HL-60 (cell line): ENCODE measurements around the gene ABCA6.

ENCODE experiments used
- DNase-seq, 2 experiments: peaks; one replicate each; pipeline ENCODE4 v3.0.0-alpha.2; 2010 to 2020; ENCODE audit warnings: low read depth in 1 of 2, low spot score in 1 of 2
- H3K27ac ChIP-seq: fragments of 250-450 bp; sonication (Bioruptor Pico); replicated peaks from 2 replicates; pipeline ENCODE4 v1.5.1; 2020; ENCODE audit warnings: mild to moderate bottlenecking, moderate library complexity
- H3K27me3 ChIP-seq: fragments of 250-450 bp; sonication (Bioruptor Pico); 2 replicates; pipeline ENCODE4 v1.5.1; 2021; ENCODE audit warnings: mild to moderate bottlenecking, moderate library complexity; ENCODE audit not compliant: insufficient read depth, poor library complexity, severe bottlenecking
- H3K4me3 ChIP-seq: replicated peaks from 2 replicates; pipeline ENCODE4 v1.5.1; 2011; ENCODE audit warnings: mild to moderate bottlenecking, control low read depth, low read length; ENCODE audit not compliant: insufficient read depth
- GABPA ChIP-seq: IDR thresholded peaks from 2 replicates; pipeline ENCODE4 v1.6.1; 2012; ENCODE audit warnings: low read depth
- POLR2AphosphoS5 ChIP-seq: IDR thresholded peaks from 2 replicates; pipeline ENCODE4 v1.6.1; 2012; ENCODE audit warnings: low read depth
- SPI1 ChIP-seq: IDR thresholded peaks from 2 replicates; pipeline ENCODE4 v1.6.1; 2012; ENCODE audit warnings: low read depth, mild to moderate bottlenecking, borderline replicate concordance
- TF ChIP-seq, protein P1 (sequence below): IDR thresholded peaks from one replicate; pipeline ENCODE4 v1.5.1; 2011; ENCODE audit warnings: low read length, control low read depth, inconsistent platforms; ENCODE audit not compliant: insufficient read depth
- TF ChIP-seq, protein P2 (sequence below): IDR thresholded peaks from 2 replicates; pipeline ENCODE4 v1.6.1; 2012; ENCODE audit warnings: low read depth; ENCODE audit not compliant: insufficient replicate concordance

Gene ABCA6

DNA sequence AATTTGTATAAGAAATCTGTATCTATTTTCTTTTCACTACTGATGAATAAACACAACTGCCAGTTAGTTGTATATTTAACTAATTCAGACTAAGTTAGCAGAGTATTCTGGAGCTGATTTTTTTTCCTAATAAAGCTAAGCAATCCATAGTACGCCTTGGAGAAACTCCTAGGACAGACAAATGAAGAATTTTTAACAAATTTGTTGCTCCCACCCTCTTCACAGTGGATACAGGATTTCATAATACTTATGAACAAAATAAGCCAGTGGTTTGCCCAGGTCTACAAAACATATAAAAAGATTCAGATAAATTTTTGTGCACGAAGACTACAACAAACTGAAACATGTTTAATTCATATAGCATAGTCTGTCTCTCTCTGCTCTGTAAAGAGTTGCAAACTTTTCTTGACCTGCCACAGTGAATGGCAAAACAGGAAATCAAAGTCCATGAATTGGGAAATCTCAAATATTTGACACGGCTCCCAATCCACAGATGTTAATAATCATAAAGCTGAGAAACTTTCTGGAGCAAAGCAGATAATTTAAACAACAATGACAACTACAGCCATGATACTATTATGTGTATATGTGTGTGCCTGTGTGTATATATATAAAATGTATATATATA, 594 bp upstream of the ABCA6 start:
- Histone ChIP-seq H3K27ac (no peak overlapping the region), H3K4me3 (no peak overlapping the region), H3K27me3 (no peaks in the 10 kb centered on the region)
- no peak for TF ChIP-seq SPI1
- no peak for TF ChIP-seq POLR2AphosphoS5
- no peak for TF ChIP-seq GABPA
- TF ChIP-seq, protein P1, sequence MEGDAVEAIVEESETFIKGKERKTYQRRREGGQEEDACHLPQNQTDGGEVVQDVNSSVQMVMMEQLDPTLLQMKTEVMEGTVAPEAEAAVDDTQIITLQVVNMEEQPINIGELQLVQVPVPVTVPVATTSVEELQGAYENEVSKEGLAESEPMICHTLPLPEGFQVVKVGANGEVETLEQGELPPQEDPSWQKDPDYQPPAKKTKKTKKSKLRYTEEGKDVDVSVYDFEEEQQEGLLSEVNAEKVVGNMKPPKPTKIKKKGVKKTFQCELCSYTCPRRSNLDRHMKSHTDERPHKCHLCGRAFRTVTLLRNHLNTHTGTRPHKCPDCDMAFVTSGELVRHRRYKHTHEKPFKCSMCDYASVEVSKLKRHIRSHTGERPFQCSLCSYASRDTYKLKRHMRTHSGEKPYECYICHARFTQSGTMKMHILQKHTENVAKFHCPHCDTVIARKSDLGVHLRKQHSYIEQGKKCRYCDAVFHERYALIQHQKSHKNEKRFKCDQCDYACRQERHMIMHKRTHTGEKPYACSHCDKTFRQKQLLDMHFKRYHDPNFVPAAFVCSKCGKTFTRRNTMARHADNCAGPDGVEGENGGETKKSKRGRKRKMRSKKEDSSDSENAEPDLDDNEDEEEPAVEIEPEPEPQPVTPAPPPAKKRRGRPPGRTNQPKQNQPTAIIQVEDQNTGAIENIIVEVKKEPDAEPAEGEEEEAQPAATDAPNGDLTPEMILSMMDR: no peak
- TF ChIP-seq, protein P2, sequence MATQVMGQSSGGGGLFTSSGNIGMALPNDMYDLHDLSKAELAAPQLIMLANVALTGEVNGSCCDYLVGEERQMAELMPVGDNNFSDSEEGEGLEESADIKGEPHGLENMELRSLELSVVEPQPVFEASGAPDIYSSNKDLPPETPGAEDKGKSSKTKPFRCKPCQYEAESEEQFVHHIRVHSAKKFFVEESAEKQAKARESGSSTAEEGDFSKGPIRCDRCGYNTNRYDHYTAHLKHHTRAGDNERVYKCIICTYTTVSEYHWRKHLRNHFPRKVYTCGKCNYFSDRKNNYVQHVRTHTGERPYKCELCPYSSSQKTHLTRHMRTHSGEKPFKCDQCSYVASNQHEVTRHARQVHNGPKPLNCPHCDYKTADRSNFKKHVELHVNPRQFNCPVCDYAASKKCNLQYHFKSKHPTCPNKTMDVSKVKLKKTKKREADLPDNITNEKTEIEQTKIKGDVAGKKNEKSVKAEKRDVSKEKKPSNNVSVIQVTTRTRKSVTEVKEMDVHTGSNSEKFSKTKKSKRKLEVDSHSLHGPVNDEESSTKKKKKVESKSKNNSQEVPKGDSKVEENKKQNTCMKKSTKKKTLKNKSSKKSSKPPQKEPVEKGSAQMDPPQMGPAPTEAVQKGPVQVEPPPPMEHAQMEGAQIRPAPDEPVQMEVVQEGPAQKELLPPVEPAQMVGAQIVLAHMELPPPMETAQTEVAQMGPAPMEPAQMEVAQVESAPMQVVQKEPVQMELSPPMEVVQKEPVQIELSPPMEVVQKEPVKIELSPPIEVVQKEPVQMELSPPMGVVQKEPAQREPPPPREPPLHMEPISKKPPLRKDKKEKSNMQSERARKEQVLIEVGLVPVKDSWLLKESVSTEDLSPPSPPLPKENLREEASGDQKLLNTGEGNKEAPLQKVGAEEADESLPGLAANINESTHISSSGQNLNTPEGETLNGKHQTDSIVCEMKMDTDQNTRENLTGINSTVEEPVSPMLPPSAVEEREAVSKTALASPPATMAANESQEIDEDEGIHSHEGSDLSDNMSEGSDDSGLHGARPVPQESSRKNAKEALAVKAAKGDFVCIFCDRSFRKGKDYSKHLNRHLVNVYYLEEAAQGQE: no peak
- no peak for DNase-seq

DNA sequence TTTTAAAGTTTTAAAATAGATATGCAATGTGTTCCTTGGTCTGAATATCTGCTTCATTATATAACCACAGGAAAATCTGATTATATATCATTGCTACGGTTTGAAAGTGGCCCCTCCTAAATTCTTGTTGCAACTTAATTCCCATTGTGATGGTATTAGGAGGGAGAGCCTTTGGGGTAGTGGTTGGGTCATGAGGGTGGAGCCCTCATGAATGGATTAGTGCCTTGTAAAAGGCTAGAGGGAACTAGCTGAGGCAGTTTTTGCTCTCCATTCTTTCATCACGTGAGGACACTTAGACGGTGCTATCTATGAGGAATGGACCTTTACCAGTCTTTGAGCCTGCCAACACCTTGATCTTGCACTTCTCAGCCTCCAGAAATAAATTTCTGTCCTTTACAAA, 7.6 kb downstream of the ABCA6 start:
- TF ChIP-seq SPI1 (no peak), GABPA (no peak), POLR2AphosphoS5 (no peak)
- TF ChIP-seq, protein P2: no peak
- TF ChIP-seq, protein P1: no peak

DNA sequence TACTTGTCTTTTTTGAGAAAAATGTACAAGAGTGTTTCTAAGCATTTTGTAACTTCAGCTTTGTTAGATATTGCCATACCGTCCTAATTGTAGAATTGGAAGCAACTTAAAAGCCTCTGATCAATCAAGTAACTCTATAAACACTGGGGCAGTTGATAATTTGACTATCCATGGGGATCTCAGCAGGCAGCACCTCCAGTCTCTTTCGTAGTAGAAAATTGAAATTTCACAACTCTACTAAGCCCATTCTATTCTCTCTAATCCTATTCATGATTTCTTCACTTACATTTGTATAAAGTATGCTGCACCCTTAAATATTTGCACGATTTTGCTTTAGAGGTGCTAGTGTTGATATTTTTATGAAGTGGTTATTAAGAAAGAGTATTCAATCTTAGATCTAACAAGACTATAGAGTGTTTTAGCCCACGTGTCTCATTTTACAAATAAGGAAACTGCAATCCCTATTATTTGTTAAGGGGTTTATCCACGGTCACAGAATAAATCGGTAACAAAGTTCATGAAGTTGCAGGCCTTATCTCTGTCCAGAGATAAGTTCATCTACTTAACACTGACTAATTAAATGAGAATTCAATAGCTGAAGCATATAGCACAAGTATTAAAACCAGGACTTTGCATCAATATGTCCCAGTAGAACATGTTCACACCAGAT, 10.9 kb downstream of the ABCA6 start:
- Histone ChIP-seq H3K27me3 (no peaks in the 10 kb centered on the region), H3K27ac (no peak overlapping the region), H3K4me3 (no peak overlapping the region)
- no peak for DNase-seq
- TF ChIP-seq POLR2AphosphoS5 (no peak), GABPA (no peak), SPI1 (no peak)
- TF ChIP-seq, protein P2: no peak
- TF ChIP-seq, protein P1: no peak

More for the DNA sequence above, 7.6 kb downstream of the ABCA6 start:
- no peak for DNase-seq
- no peaks in the 10 kb centered on the region for H3K27me3 ChIP-seq
- H3K4me3 ChIP-seq: no peak overlapping the region
- no peak overlapping the region for H3K27ac ChIP-seq
